G401 (cell line): ENCODE data around the gene CAMK2D. TPM values are rescaled to one million over a fixed set of nuclear protein-coding genes. Genes with fewer than 3 reads are reported as not detected.
"Not testable (repeated sequence)": the region's sequence is repeated elsewhere in the genome, so short reads cannot be mapped to it uniquely, and the experiment has no call there.

ENCODE experiments used
- DNase-seq: peaks from one replicate; pipeline ENCODE4 v3.0.0-alpha.2; 2015; ENCODE audit warnings: low spot score
- in situ Hi-C: cut with HindIII; loops from 2 replicates; pipeline ENCODE4 v1.10.0; 2016; ENCODE audit warnings: low sequenced_read_pairs, mixed read lengths
- total RNA-seq: library from RNA; depleted of rRNA; stranded (reverse); fragments of >200 nt; shearing (Covaris generic); gene quantifications from 2 replicates; pipeline ENCODE4 v1.2.3, GENCODE V29; 2014

Gene CAMK2D
- total RNA-seq, 1 experiment from 2014 or later: 65.9 TPM

GRCh38 chr4:113740857-113741379, 20.6 kb downstream of the CAMK2D start:
- no peak for DNase-seq
- in situ Hi-C loops: no loop called here

- in situ Hi-C loops: no loop called here
- DNase-seq: no peak
These were observed 22.3 kb downstream of the CAMK2D start for GRCh38 chr4:113739197-113739596.

DNA sequence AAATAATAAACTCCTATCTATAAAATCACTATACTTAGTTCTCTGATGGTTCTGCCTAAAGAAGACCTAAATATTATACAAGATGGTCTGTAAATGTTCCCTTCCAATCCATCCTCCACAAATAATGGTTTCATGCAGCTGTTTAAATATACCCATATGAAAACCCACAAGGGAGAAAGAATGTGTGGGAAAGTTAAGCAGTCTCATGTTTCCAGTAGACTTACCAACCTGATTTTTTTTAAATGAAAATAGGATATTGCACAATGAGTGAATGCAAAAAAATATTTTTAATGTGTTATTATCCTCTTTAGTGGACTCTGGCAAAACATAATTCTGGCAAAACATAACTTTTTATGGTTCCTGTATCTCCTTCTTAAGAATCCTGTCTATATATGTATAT, 23.3 kb downstream of the CAMK2D start:
- DNase-seq: no peak
- in situ Hi-C loops: no loop called here

DNA sequence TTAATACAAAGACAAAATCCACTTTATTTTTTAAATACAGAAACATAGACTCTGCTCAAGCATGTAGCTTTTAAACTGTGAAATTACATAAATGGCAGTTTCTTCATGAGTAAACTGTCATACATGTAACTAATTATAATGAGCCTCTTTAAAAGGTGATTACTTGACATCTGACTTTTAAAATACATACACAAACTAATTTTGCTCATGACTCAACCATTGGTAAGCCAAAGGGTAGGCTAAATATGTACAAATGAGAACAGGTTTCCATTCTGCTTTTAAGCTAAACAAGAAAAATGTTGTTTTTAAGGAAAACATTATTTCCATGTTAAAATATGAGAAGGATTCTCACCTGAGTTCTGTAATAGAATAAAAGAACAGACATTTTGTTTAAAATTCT, 27.9 kb downstream of the CAMK2D start:
- DNase-seq: no peak
- in situ Hi-C loops: no loop called here

DNA sequence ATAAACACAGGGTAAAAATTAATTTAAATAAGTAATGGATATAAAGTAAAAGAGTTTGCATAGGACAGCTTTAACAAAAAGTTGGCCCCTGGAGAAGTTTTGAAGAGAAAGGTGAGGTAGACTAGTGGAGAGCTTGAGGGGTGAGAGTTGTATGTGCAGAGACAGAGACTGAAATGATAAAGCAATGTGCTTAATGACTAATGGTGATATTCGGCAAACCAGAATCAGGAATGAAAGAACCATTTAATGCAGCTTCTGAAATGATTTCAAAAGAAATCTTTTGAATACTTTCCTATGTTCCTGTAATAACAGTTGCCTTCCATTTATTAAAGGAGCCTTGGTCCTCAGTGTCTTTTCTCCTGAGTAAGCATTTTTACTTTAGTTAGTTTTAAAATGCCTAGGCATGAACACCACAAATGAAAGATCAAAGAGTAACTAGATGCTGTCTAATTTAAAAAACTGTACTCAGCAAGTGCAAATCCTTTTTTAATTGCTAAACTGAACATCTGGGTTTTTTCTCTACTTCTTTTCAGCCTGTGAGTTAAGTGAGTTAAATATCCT, 28.5 kb downstream of the CAMK2D start:
- DNase-seq: no peak
- in situ Hi-C loops: no loop called here

DNA sequence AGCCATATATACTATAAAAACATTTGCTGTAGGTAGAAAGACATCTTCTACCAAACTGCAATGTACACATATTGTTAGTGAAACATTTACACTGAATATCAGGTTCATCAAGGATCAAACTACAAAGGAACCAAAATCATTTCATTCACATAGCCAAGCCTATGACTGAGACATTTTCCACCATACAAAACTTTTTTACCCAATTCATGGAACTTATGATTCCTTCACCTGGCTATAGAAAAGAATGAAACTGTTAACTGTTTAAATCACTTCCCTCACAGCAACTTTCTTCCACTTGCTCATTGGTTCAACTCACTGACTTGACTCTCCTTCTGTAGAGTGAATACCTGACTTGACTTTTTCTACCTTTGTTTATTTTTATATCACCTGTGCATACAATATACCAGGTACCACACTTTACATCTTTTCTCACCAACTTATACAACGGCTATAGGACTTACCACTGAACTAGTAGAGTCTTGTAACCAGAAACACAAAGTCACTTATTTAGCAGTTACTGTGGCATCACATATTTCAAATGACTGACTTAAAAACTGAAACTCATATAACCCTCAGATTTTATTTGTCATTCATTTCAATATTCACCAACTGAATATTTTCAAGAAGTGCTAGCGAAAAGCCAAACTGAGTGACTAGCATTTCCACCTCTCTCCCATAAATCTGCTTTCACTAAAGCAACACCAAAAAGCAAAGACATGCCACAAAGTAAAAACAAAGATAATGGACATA, 30.9 kb downstream of the CAMK2D start:
- no peak for DNase-seq
- in situ Hi-C loops: no loop called here

DNA sequence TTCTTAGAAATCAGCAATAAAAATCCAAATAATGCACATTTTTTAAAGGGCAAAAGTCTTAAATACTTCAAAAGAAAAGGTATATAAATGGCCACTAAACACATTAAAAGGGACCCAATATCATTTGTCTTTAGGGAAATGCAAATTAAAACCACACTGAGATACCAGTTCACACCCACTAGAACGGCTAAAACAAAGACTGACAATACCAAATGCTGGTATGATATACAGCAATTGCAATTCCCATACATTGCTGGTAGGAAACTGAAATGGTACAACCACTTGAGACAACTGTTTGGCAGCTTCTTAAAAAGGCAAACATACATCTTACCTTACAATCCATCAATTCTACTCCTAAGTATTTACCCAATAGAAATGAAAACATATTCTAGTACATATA, 33.7 kb downstream of the CAMK2D start:
- in situ Hi-C loops: no loop called here
- DNase-seq: no peak

GRCh38 chr4:113725963-113726362, 35.6 kb downstream of the CAMK2D start:
- in situ Hi-C loops: no loop called here
- DNase-seq: no peak

GRCh38 chr4:113718252-113718651, 43.3 kb downstream of the CAMK2D start:
- DNase-seq: no peak
- in situ Hi-C loops: no loop called here

GRCh38 chr4:113711883-113712662, 49.5 kb downstream of the CAMK2D start:
- DNase-seq: no peak
- in situ Hi-C loops: no loop called here

GRCh38 chr4:113708250-113708649, 53.3 kb downstream of the CAMK2D start:
- in situ Hi-C loops: no loop called here
- peak; percentile 46 for DNase-seq

GRCh38 chr4:113707048-113707447, 54.5 kb downstream of the CAMK2D start:
- no peak for DNase-seq
- in situ Hi-C loops: no loop called here

GRCh38 chr4:113705097-113705496, 56.4 kb downstream of the CAMK2D start:
- in situ Hi-C loops: not testable (repeated sequence)

GRCh38 chr4:113702596-113702995, 58.9 kb downstream of the CAMK2D start:
- DNase-seq, in situ Hi-C loops: not testable (repeated sequence)

More at GRCh38 chr4:113705097-113705496, 56.4 kb downstream of the CAMK2D start:
- DNase-seq: not testable (repeated sequence)

GRCh38 chr4:113701169-113701568, 60.4 kb downstream of the CAMK2D start:
- in situ Hi-C loops: no loop called here
- DNase-seq: no peak

GRCh38 chr4:113700602-113701150, 60.9 kb downstream of the CAMK2D start:
- peak; percentile 44 for DNase-seq

GRCh38 chr4:113699772-113700171, 61.8 kb downstream of the CAMK2D start:
- DNase-seq: no peak
- in situ Hi-C loops: no loop called here

More at GRCh38 chr4:113700602-113701150, 60.9 kb downstream of the CAMK2D start:
- in situ Hi-C loops: no loop called here

GRCh38 chr4:113697429-113697828, 64.1 kb downstream of the CAMK2D start:
- in situ Hi-C loops: no loop called here
- DNase-seq: no peak

DNA sequence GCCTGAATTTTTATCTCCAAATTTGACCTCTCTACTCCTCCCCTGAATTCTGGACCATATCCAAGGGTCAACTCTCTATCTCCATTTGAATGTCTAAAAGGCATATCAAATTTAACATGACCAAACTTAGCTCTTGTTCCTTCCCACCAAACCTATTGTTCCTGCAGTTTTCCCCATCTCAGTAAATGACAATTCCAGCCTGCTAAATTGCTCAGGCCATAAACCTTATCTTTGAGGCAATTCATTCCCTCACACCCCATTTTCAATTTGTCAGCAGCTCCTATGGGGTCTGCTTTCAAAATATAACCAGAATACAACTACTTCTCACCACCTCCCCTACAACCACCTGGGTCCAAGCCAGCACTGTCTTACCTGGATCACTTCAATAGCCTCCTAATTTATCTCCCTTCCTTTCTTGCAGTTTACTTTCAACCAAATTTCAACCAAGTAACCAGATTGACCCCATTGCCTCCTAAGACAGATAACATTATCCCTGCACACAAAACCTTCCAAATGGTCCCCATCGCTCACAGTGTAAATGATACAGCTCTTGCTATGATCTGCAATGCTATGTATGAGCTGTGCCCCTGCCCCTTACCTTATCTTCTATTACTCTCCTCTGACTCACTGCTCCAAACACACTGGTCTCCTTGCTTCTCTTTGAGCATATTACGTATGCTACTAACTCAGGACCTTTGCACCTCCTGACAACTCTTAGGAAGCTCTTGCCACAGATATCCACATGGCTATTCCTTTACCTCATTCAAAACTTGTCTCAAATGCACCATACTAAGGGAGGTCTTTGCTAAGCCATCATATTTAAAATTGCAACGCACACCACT, 66.0 kb downstream of the CAMK2D start:
- in situ Hi-C loops: no loop called here
- DNase-seq: no peak
